ENCODE measurements around the gene SERPINA5.

The SERPINA5 gene

GRCh38 chr14:94591871-94592270 is 10.6 kb downstream of the SERPINA5 start:
- no peaks in the 10 kb centered on the region for H3K9me3 ChIP-seq (ENCODE audit: control insufficient read depth in 1 of 2, low read length in 2 of 2)
- H3K4me1 ChIP-seq (ENCODE audit: control insufficient read depth in 1 of 2, insufficient read depth in 2 of 2, low read length in 2 of 2) = no peaks in the 10 kb centered on the region
- no peak overlapping the region for H3K27ac ChIP-seq (ENCODE audit: low read depth, low read length)
- H3K4me3 ChIP-seq (ENCODE audit: low read depth in 1 of 2, low read length in 2 of 2) = no peak overlapping the region
- no peaks in the 10 kb centered on the region for H3K36me3 ChIP-seq (ENCODE audit: control insufficient read depth in 1 of 2, insufficient read depth in 2 of 2, low read length in 2 of 2)
- H3K27me3 ChIP-seq (ENCODE audit: control insufficient read depth in 1 of 2, insufficient read depth in 2 of 2, low read length in 2 of 2) = no peaks in the 10 kb centered on the region
- no peak overlapping the region for H3K9ac ChIP-seq (ENCODE audit: low read depth in 1 of 2, low read length in 2 of 2)

- Histone ChIP-seq H3K27ac (ENCODE audit: low read depth, low read length) (no peak overlapping the region), H3K9ac (ENCODE audit: low read depth in 1 of 2, low read length in 2 of 2) (no peak overlapping the region), H3K4me1 (ENCODE audit: control insufficient read depth in 1 of 2, insufficient read depth in 2 of 2, low read length in 2 of 2) (no peaks in the 10 kb centered on the region), H3K27me3 (ENCODE audit: control insufficient read depth in 1 of 2, insufficient read depth in 2 of 2, low read length in 2 of 2) (no peaks in the 10 kb centered on the region), H3K4me3 (ENCODE audit: low read depth in 1 of 2, low read length in 2 of 2) (no peak overlapping the region), H3K36me3 (ENCODE audit: control insufficient read depth in 1 of 2, insufficient read depth in 2 of 2, low read length in 2 of 2) (no peaks in the 10 kb centered on the region), H3K9me3 (ENCODE audit: control insufficient read depth in 1 of 2, low read length in 2 of 2) (no peaks in the 10 kb centered on the region)
Measured at GRCh38 chr14:94592457-94592856, 11.2 kb downstream of the SERPINA5 start.

- Histone ChIP-seq H3K27ac (ENCODE audit: low read depth, low read length) (no peak overlapping the region), H3K4me3 (ENCODE audit: low read depth in 1 of 2, low read length in 2 of 2) (no peak overlapping the region), H3K9ac (ENCODE audit: low read depth in 1 of 2, low read length in 2 of 2) (no peak overlapping the region), H3K9me3 (ENCODE audit: control insufficient read depth in 1 of 2, low read length in 2 of 2) (no peaks in the 10 kb centered on the region), H3K36me3 (ENCODE audit: control insufficient read depth in 1 of 2, insufficient read depth in 2 of 2, low read length in 2 of 2) (no peaks in the 10 kb centered on the region), H3K27me3 (ENCODE audit: control insufficient read depth in 1 of 2, insufficient read depth in 2 of 2, low read length in 2 of 2) (no peaks in the 10 kb centered on the region), H3K4me1 (ENCODE audit: control insufficient read depth in 1 of 2, insufficient read depth in 2 of 2, low read length in 2 of 2) (peaks cover 2 to 5% of the 10 kb centered on the region in 2 donors)
Measured at GRCh38 chr14:94593376-94593748, 12.1 kb downstream of the SERPINA5 start.

GRCh38 chr14:94593749-94594431 is 12.7 kb downstream of the SERPINA5 start:
- H3K4me3 ChIP-seq (ENCODE audit: low read depth in 1 of 2, low read length in 2 of 2) = no peak overlapping the region

GRCh38 chr14:94594441-94594840 is 13.2 kb downstream of the SERPINA5 start:
- Histone ChIP-seq H3K27ac (ENCODE audit: low read depth, low read length) (no peak overlapping the region), H3K4me3 (ENCODE audit: low read depth in 1 of 2, low read length in 2 of 2) (no peak overlapping the region), H3K27me3 (ENCODE audit: control insufficient read depth in 1 of 2, insufficient read depth in 2 of 2, low read length in 2 of 2) (no peaks in the 10 kb centered on the region), H3K9ac (ENCODE audit: low read depth in 1 of 2, low read length in 2 of 2) (no peak overlapping the region), H3K4me1 (ENCODE audit: control insufficient read depth in 1 of 2, insufficient read depth in 2 of 2, low read length in 2 of 2) (peaks cover 12 to 16% of the 10 kb centered on the region in 2 donors), H3K9me3 (ENCODE audit: control insufficient read depth in 1 of 2, low read length in 2 of 2) (no peaks in the 10 kb centered on the region), H3K36me3 (ENCODE audit: control insufficient read depth in 1 of 2, insufficient read depth in 2 of 2, low read length in 2 of 2) (no peaks in the 10 kb centered on the region)

More at GRCh38 chr14:94593749-94594431, 12.7 kb downstream of the SERPINA5 start:
- Histone ChIP-seq H3K9ac (ENCODE audit: low read depth in 1 of 2, low read length in 2 of 2) (no peak overlapping the region), H3K36me3 (ENCODE audit: control insufficient read depth in 1 of 2, insufficient read depth in 2 of 2, low read length in 2 of 2) (no peaks in the 10 kb centered on the region), H3K4me1 (ENCODE audit: control insufficient read depth in 1 of 2, insufficient read depth in 2 of 2, low read length in 2 of 2) (peaks cover 8 to 11% of the 10 kb centered on the region in 2 donors), H3K27me3 (ENCODE audit: control insufficient read depth in 1 of 2, insufficient read depth in 2 of 2, low read length in 2 of 2) (no peaks in the 10 kb centered on the region), H3K27ac (ENCODE audit: low read depth, low read length) (no peak overlapping the region), H3K9me3 (ENCODE audit: control insufficient read depth in 1 of 2, low read length in 2 of 2) (no peaks in the 10 kb centered on the region)

GRCh38 chr14:94595912-94596311 is 14.7 kb downstream of the SERPINA5 start:
- no peak overlapping the region for H3K27ac ChIP-seq (ENCODE audit: low read depth, low read length)
- H3K9ac ChIP-seq (ENCODE audit: low read depth in 1 of 2, low read length in 2 of 2) = no peak overlapping the region
- H3K4me1 ChIP-seq (ENCODE audit: control insufficient read depth in 1 of 2, insufficient read depth in 2 of 2, low read length in 2 of 2) = peaks cover 27 to 31% of the 10 kb centered on the region in 2 donors
- no peaks in the 10 kb centered on the region for H3K36me3 ChIP-seq (ENCODE audit: control insufficient read depth in 1 of 2, insufficient read depth in 2 of 2, low read length in 2 of 2)
- H3K9me3 ChIP-seq (ENCODE audit: control insufficient read depth in 1 of 2, low read length in 2 of 2) = no peaks in the 10 kb centered on the region
- H3K4me3 ChIP-seq (ENCODE audit: low read depth in 1 of 2, low read length in 2 of 2) = no peak overlapping the region
- H3K27me3 ChIP-seq (ENCODE audit: control insufficient read depth in 1 of 2, insufficient read depth in 2 of 2, low read length in 2 of 2) = no peaks in the 10 kb centered on the region

- H3K4me3 ChIP-seq (ENCODE audit: low read depth in 1 of 2, low read length in 2 of 2) = no peak overlapping the region
- H3K27ac ChIP-seq (ENCODE audit: low read depth, low read length) = no peak overlapping the region
- H3K4me1 ChIP-seq (ENCODE audit: control insufficient read depth in 1 of 2, insufficient read depth in 2 of 2, low read length in 2 of 2) = peaks cover 29 to 34% of the 10 kb centered on the region in 2 donors
- no peak overlapping the region for H3K9ac ChIP-seq (ENCODE audit: low read depth in 1 of 2, low read length in 2 of 2)
- H3K36me3 ChIP-seq (ENCODE audit: control insufficient read depth in 1 of 2, insufficient read depth in 2 of 2, low read length in 2 of 2) = no peaks in the 10 kb centered on the region
- no peaks in the 10 kb centered on the region for H3K27me3 ChIP-seq (ENCODE audit: control insufficient read depth in 1 of 2, insufficient read depth in 2 of 2, low read length in 2 of 2)
- no peaks in the 10 kb centered on the region for H3K9me3 ChIP-seq (ENCODE audit: control insufficient read depth in 1 of 2, low read length in 2 of 2)
Measured at GRCh38 chr14:94596361-94596760, 15.1 kb downstream of the SERPINA5 start.

- H3K4me3 ChIP-seq (ENCODE audit: low read depth in 1 of 2, low read length in 2 of 2) = no peak overlapping the region
- H3K27ac ChIP-seq (ENCODE audit: low read depth, low read length) = no peak overlapping the region
- H3K27me3 ChIP-seq (ENCODE audit: control insufficient read depth in 1 of 2, insufficient read depth in 2 of 2, low read length in 2 of 2) = no peaks in the 10 kb centered on the region
- H3K4me1 ChIP-seq (ENCODE audit: control insufficient read depth in 1 of 2, insufficient read depth in 2 of 2, low read length in 2 of 2) = peaks cover 37 to 43% of the 10 kb centered on the region in 2 donors
- H3K9ac ChIP-seq (ENCODE audit: low read depth in 1 of 2, low read length in 2 of 2) = no peak overlapping the region
- no peaks in the 10 kb centered on the region for H3K36me3 ChIP-seq (ENCODE audit: control insufficient read depth in 1 of 2, insufficient read depth in 2 of 2, low read length in 2 of 2)
- H3K9me3 ChIP-seq (ENCODE audit: control insufficient read depth in 1 of 2, low read length in 2 of 2) = no peaks in the 10 kb centered on the region
Measured at GRCh38 chr14:94597788-94598187, 16.6 kb downstream of the SERPINA5 start.

GRCh38 chr14:94598506-94598815 is 17.2 kb downstream of the SERPINA5 start:
- peak overlapping the region in 1 of 2 donors; percentile 19 for H3K4me3 ChIP-seq (ENCODE audit: low read depth in 1 of 2, low read length in 2 of 2)
- H3K27me3 ChIP-seq (ENCODE audit: control insufficient read depth in 1 of 2, insufficient read depth in 2 of 2, low read length in 2 of 2) = no peaks in the 10 kb centered on the region
- no peaks in the 10 kb centered on the region for H3K9me3 ChIP-seq (ENCODE audit: control insufficient read depth in 1 of 2, low read length in 2 of 2)
- H3K27ac ChIP-seq (ENCODE audit: low read depth, low read length) = peak overlapping the region; percentile 58
- H3K4me1 ChIP-seq (ENCODE audit: control insufficient read depth in 1 of 2, insufficient read depth in 2 of 2, low read length in 2 of 2) = peaks cover 37 to 43% of the 10 kb centered on the region in 2 donors
- H3K9ac ChIP-seq (ENCODE audit: low read depth in 1 of 2, low read length in 2 of 2) = peak overlapping the region in 1 of 2 donors; percentile 52
- H3K36me3 ChIP-seq (ENCODE audit: control insufficient read depth in 1 of 2, insufficient read depth in 2 of 2, low read length in 2 of 2) = no peaks in the 10 kb centered on the region

- peak overlapping the region; percentile 58 for H3K27ac ChIP-seq (ENCODE audit: low read depth, low read length)
- peak overlapping the region in 1 of 2 donors; percentile 19 for H3K4me3 ChIP-seq (ENCODE audit: low read depth in 1 of 2, low read length in 2 of 2)
Measured at GRCh38 chr14:94598816-94599655, 17.8 kb downstream of the SERPINA5 start.

More at GRCh38 chr14:94598816-94599655, 17.8 kb downstream of the SERPINA5 start:
- no peaks in the 10 kb centered on the region for H3K9me3 ChIP-seq (ENCODE audit: control insufficient read depth in 1 of 2, low read length in 2 of 2)
- H3K4me1 ChIP-seq (ENCODE audit: control insufficient read depth in 1 of 2, insufficient read depth in 2 of 2, low read length in 2 of 2) = peaks cover 37 to 43% of the 10 kb centered on the region in 2 donors
- H3K36me3 ChIP-seq (ENCODE audit: control insufficient read depth in 1 of 2, insufficient read depth in 2 of 2, low read length in 2 of 2) = no peaks in the 10 kb centered on the region
- H3K9ac ChIP-seq (ENCODE audit: low read depth in 1 of 2, low read length in 2 of 2) = peak overlapping the region in 1 of 2 donors; percentile 52
- no peaks in the 10 kb centered on the region for H3K27me3 ChIP-seq (ENCODE audit: control insufficient read depth in 1 of 2, insufficient read depth in 2 of 2, low read length in 2 of 2)
